ENCODE measurements around the gene CIT.

- TF ChIP-seq SMAD1 (IDR thresholded peaks at IDR 0.05; ENCODE audit: low read depth, partially characterized antibody), result no peak
- TF ChIP-seq EZH2 (IDR thresholded peaks at IDR 0.05; ENCODE audit: borderline replicate concordance, control insufficient read depth, low read depth, low read length), result no peak
- no peak for TF ChIP-seq EGR1 (IDR thresholded peaks at IDR 0.05; ENCODE audit: borderline replicate concordance in 1 of 2, low read depth in 2 of 2, low read length in 2 of 2)
- TF ChIP-seq NR2F1 (conservative IDR thresholded peaks at IDR 0.05), result no peak
- TF ChIP-seq CTCF (IDR thresholded peaks at IDR 0.05 in 2 of 3, conservative IDR thresholded peaks at IDR 0.05 in 1 of 3; ENCODE audit: control insufficient read depth in 2 of 3, extremely low read depth in 1 of 3, insufficient read depth in 1 of 3, low read depth in 3 of 3, low read length in 3 of 3), result no peak
- TF ChIP-seq EED (IDR thresholded peaks at IDR 0.05; ENCODE audit: low read depth), result no peak
- TF ChIP-seq POLR2AphosphoS5 (IDR thresholded peaks at IDR 0.05; ENCODE audit: low read length), result no peak
- TF ChIP-seq TAF1 (IDR thresholded peaks at IDR 0.05; ENCODE audit: borderline replicate concordance, low read depth, low read length), result no peak
- TF ChIP-seq CHD1 (IDR thresholded peaks at IDR 0.05; ENCODE audit: low read depth, low read length), result no peak
- TF ChIP-seq ELK1 (IDR thresholded peaks at IDR 0.05; ENCODE audit: low read depth, low read length), result no peak
- no peak for TF ChIP-seq CEBPB (IDR thresholded peaks at IDR 0.05; ENCODE audit: borderline replicate concordance in 1 of 2, low read depth in 2 of 2, low read length in 2 of 2)
- TF ChIP-seq POLR2A (IDR thresholded peaks at IDR 0.05; ENCODE audit: low read depth, low read length), result no peak
- TF ChIP-seq ASH2L (IDR thresholded peaks at IDR 0.05; ENCODE audit: borderline replicate concordance, low read depth), result no peak
- TF ChIP-seq MTA3 (IDR thresholded peaks at IDR 0.05; ENCODE audit: borderline replicate concordance, low read length), result no peak
Observed at GRCh38 chr12:119749666-119750065, 127.5 kb downstream of the CIT start.
